Tibial nerve (tissue), 4 donors: ENCODE data around the gene PON1.

ENCODE experiments used
- CTCF ChIP-seq, 5 experiments: fragments of 200-600 bp in 3 of 5; fragments of 450-650 bp in 2 of 5; sonication (generic) in 3 of 5; IDR thresholded peaks; one replicate each; pipeline ENCODE4 v1.5.1; 2016 to 2019; ENCODE audit warnings: antibody characterized with exemption in 5 of 5, mild to moderate bottlenecking in 3 of 5, moderate library complexity in 2 of 5
- EP300 ChIP-seq, 2 donors: sonication (generic); formaldehyde crosslinking; IDR thresholded peaks; one replicate each; pipeline ENCODE4 v1.6.1; 2017; ENCODE audit warnings: antibody characterized with exemption in 2 of 2, mild to moderate bottlenecking in 1 of 2

- TF ChIP-seq CTCF (IDR thresholded peaks at IDR 0.05) (no peak), EP300 (IDR thresholded peaks at IDR 0.05) (no peak)
These were observed 7.7 kb downstream of the PON1 start for GRCh38 chr7:95316588-95316987.
